Suprapubic skin (tissue), 4 donors: ENCODE measurements around the gene RAPGEF5. TPM values are rescaled to one million over a fixed set of nuclear protein-coding genes. Genes with fewer than 3 reads are reported as not detected.

ENCODE experiments used
- DNase-seq, 2 donors: peaks; one replicate each; pipeline ENCODE4 v3.0.0-alpha.2; 2019; ENCODE audit warnings: low spot score in 2 of 2
- H3K27ac ChIP-seq: fragments of 200-600 bp; sonication (generic); one replicate; pipeline ENCODE4 v1.5.1; 2019
- H3K27me3 ChIP-seq: fragments of 200-600 bp; sonication (generic); one replicate; pipeline ENCODE4 v1.5.1; 2019
- H3K36me3 ChIP-seq: fragments of 200-600 bp; sonication (generic); one replicate; pipeline ENCODE4 v1.5.1; 2019
- H3K4me1 ChIP-seq: fragments of 200-600 bp; sonication (generic); one replicate; pipeline ENCODE4 v1.5.1; 2019
- H3K4me3 ChIP-seq: fragments of 200-600 bp; sonication (generic); one replicate; pipeline ENCODE4 v1.5.1; 2019; ENCODE audit warnings: mild to moderate bottlenecking
- H3K9me3 ChIP-seq: fragments of 200-600 bp; sonication (generic); one replicate; pipeline ENCODE4 v1.5.1; 2019
- EP300 ChIP-seq: sonication (generic); formaldehyde crosslinking; IDR thresholded peaks from one replicate; pipeline ENCODE4 v1.6.1; 2017; ENCODE audit warnings: antibody characterized with exemption
- POLR2A ChIP-seq, 2 donors: fragments of 450-650 bp; IDR thresholded peaks; one replicate each; pipeline ENCODE4 v1.6.1; 2017; ENCODE audit warnings: antibody characterized with exemption in 2 of 2, mild to moderate bottlenecking in 2 of 2, moderate library complexity in 2 of 2
- POLR2AphosphoS5 ChIP-seq, 3 donors: sonication (generic); formaldehyde crosslinking; IDR thresholded peaks; one replicate each; pipeline ENCODE4 v1.6.1; 2017; ENCODE audit warnings: antibody characterized with exemption in 3 of 3
- WGBS: methylation state at CpG from one replicate; pipeline ENCODE4 v1.1.5; 2018; 5-methylcytosine and 5-hydroxymethylcytosine counted together
- total RNA-seq, 4 donors: library from RNA; depleted of rRNA; stranded (reverse); fragments of >200 nt; gene quantifications; one replicate each; pipeline ENCODE4 v1.1.0, GENCODE V29; 2016
- TF ChIP-seq, protein P1 (sequence below), 2 donors: fragments of 200-600 bp in 1 of 2; fragments of 450-650 bp in 1 of 2; sonication (generic) in 1 of 2; IDR thresholded peaks; one replicate each; pipeline ENCODE4 v1.5.1; 2016 to 2019; ENCODE audit warnings: antibody characterized with exemption in 2 of 2, mild to moderate bottlenecking in 1 of 2, moderate library complexity in 1 of 2

The RAPGEF5 gene
- total RNA-seq, 4 donors from 2014 or later: 22.6 to 88.5 (median 26.9) TPM

GRCh38 chr7:22373388-22373787 is 16.4 kb upstream of the RAPGEF5 start:
- H3K4me3 ChIP-seq: no peak overlapping the region
- no peak overlapping the region for H3K27ac ChIP-seq
- H3K9me3 ChIP-seq: no peaks in the 10 kb centered on the region
- peaks cover 6% of the 10 kb centered on the region for H3K4me1 ChIP-seq
- WGBS: 50% methylated on average over 3 of the region's 3 CpGs
- no peak for DNase-seq
- H3K27me3 ChIP-seq: no peaks in the 10 kb centered on the region
- no peaks in the 10 kb centered on the region for H3K36me3 ChIP-seq
- TF ChIP-seq POLR2AphosphoS5 (IDR thresholded peaks at IDR 0.05): no peak
- TF ChIP-seq POLR2A (IDR thresholded peaks at IDR 0.05): no peak
- no peak for TF ChIP-seq EP300

- Histone ChIP-seq H3K9me3 (no peaks in the 10 kb centered on the region), H3K27me3 (no peaks in the 10 kb centered on the region), H3K36me3 (no peaks in the 10 kb centered on the region), H3K27ac (no peak overlapping the region), H3K4me1 (peaks cover 6% of the 10 kb centered on the region), H3K4me3 (no peak overlapping the region)
- DNase-seq: no peak
- 43% methylated on average over 6 of the region's 6 CpGs for WGBS
- no peak for TF ChIP-seq POLR2A (IDR thresholded peaks at IDR 0.05)
- TF ChIP-seq, protein P1, sequence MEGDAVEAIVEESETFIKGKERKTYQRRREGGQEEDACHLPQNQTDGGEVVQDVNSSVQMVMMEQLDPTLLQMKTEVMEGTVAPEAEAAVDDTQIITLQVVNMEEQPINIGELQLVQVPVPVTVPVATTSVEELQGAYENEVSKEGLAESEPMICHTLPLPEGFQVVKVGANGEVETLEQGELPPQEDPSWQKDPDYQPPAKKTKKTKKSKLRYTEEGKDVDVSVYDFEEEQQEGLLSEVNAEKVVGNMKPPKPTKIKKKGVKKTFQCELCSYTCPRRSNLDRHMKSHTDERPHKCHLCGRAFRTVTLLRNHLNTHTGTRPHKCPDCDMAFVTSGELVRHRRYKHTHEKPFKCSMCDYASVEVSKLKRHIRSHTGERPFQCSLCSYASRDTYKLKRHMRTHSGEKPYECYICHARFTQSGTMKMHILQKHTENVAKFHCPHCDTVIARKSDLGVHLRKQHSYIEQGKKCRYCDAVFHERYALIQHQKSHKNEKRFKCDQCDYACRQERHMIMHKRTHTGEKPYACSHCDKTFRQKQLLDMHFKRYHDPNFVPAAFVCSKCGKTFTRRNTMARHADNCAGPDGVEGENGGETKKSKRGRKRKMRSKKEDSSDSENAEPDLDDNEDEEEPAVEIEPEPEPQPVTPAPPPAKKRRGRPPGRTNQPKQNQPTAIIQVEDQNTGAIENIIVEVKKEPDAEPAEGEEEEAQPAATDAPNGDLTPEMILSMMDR (IDR thresholded peaks at IDR 0.05): no peak
Observed at GRCh38 chr7:22372863-22373262, 15.9 kb upstream of the RAPGEF5 start.

GRCh38 chr7:22371878-22372277 is 14.9 kb upstream of the RAPGEF5 start:
- Histone ChIP-seq H3K4me3 (no peak overlapping the region), H3K4me1 (peaks cover 6% of the 10 kb centered on the region), H3K9me3 (no peaks in the 10 kb centered on the region), H3K27ac (no peak overlapping the region), H3K36me3 (no peaks in the 10 kb centered on the region), H3K27me3 (no peaks in the 10 kb centered on the region)
- TF ChIP-seq POLR2A (IDR thresholded peaks at IDR 0.05) (no peak), EP300 (no peak), POLR2AphosphoS5 (IDR thresholded peaks at IDR 0.05) (no peak)
- TF ChIP-seq, protein P1 (IDR thresholded peaks at IDR 0.05): no peak
- no peak for DNase-seq

- no peaks in the 10 kb centered on the region for H3K27me3 ChIP-seq
- TF ChIP-seq, protein P1 (IDR thresholded peaks at IDR 0.05): no peak
- TF ChIP-seq POLR2A (IDR thresholded peaks at IDR 0.05) (no peak), EP300 (no peak), POLR2AphosphoS5 (IDR thresholded peaks at IDR 0.05) (no peak)
- no peak overlapping the region for H3K27ac ChIP-seq
- no peak for DNase-seq
- 91% methylated on average over 2 of the region's 2 CpGs for WGBS
- no peaks in the 10 kb centered on the region for H3K4me1 ChIP-seq
- no peaks in the 10 kb centered on the region for H3K36me3 ChIP-seq
- H3K9me3 ChIP-seq: no peaks in the 10 kb centered on the region
- no peak overlapping the region for H3K4me3 ChIP-seq
Observed at GRCh38 chr7:22364900-22365299, 7.9 kb upstream of the RAPGEF5 start.

DNA sequence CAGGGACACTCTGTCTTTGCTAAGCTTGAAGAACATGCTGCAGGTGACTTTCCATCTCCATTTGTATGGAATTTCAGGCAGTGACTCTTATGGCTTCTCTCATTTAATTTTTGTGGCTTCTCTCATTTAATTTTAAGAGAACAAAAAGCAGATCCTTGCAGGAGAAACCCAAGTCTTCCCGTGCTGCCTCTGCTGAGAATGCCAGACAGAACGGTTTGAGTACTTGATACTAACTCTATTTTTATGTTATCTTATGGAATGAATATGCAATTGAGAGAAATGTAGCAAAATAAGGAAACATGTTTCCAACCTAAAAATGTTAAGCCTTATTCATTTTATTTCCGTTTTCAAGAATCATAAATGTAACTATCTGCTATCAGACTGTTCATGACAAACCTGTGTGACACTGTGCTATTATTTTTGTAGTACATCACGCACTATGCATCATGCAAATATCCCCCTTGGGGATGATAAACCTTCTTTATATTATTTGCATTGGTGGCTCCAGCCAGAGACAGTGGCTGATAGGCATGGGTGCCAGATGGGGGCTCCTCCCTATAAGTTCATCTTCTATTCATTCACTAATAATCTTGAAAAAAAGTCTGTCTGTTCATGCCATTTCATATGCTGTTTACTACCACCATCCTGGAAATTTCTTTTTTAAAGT is 6.9 kb upstream of the RAPGEF5 start:
- no peak for DNase-seq
- Histone ChIP-seq H3K9me3 (no peaks in the 10 kb centered on the region), H3K36me3 (no peaks in the 10 kb centered on the region), H3K4me3 (no peak overlapping the region), H3K4me1 (no peaks in the 10 kb centered on the region), H3K27ac (no peak overlapping the region), H3K27me3 (no peaks in the 10 kb centered on the region)
- 83% methylated on average over 4 of the region's 4 CpGs for WGBS
- TF ChIP-seq, protein P1 (IDR thresholded peaks at IDR 0.05): no peak
- no peak for TF ChIP-seq POLR2AphosphoS5 (IDR thresholded peaks at IDR 0.05)
- TF ChIP-seq POLR2A (IDR thresholded peaks at IDR 0.05): no peak
- no peak for TF ChIP-seq EP300

- Histone ChIP-seq H3K4me3 (no peak overlapping the region), H3K27ac (no peak overlapping the region), H3K27me3 (peaks cover 7% of the 10 kb centered on the region), H3K36me3 (no peaks in the 10 kb centered on the region), H3K9me3 (no peaks in the 10 kb centered on the region), H3K4me1 (peaks cover 13% of the 10 kb centered on the region)
- WGBS: 41% methylated on average over 2 of the region's 2 CpGs
- no peak for DNase-seq
- TF ChIP-seq POLR2A (IDR thresholded peaks at IDR 0.05): no peak
- TF ChIP-seq, protein P1 (IDR thresholded peaks at IDR 0.05): no peak
- no peak for TF ChIP-seq POLR2AphosphoS5 (IDR thresholded peaks at IDR 0.05)
- no peak for TF ChIP-seq EP300
Observed at GRCh38 chr7:22361795-22362194, 4.8 kb upstream of the RAPGEF5 start.
